ENCODE measurements around the gene RPS26. TPM values are rescaled to one million over a fixed set of nuclear protein-coding genes. Genes with fewer than 3 reads are reported as not detected.

The RPS26 gene
- total and polyA plus RNA-seq, 7 donors, result 130 to 3,746 (median 2,067) TPM

DNA sequence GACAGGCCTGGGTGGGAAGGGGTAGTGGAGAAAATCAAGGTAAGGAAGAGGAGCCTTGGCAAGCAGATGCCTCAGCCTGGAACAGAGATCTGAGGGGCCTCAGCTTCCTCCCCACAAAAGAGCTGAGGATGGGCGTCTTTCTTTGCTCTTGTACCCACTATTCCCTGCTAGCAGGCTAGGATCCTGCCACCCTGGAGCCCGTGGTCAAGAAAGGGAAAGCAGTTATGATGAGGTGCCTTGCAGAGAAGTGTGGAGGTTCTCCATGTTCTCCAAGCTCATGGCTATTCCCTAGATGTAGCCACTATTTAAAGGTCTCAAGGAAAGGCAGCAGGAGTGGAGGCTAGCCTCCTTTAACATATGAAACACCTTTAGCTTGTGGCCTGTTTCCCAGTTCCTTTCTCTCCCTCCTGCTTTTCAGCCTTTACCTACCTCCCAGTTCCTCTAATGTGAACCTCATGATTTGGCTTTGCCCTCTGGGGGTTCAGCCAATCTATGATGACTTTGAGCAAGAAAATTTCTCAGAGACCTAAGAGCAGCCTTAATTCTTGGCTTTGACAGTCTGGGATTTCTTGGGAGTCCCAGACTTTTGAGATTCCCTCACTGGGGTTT, 19.7 kb upstream of the RPS26 start:
- 38 to 69% methylated on average over 2 of the region's 2 CpGs for WGBS, 2 donors
- Histone ChIP-seq H3K4me3 (peak overlapping the region; percentile 19 to 43 (median 36)), H3K27ac (peak overlapping the region; percentile 70 to 79 (median 75)), H3K4me1 (peaks cover 0 to 28% (median 26%) of the 10 kb centered on the region in 4 donors), H3K9me3 (no peaks in the 10 kb centered on the region), H3K36me3 (peaks cover 0 to 43% (median 7%) of the 10 kb centered on the region in 4 donors), H3K27me3 (no peaks in the 10 kb centered on the region)
- TF ChIP-seq EP300 (IDR thresholded peaks at IDR 0.05) (no peak), POLR2A (IDR thresholded peaks at IDR 0.05) (no peak), POLR2AphosphoS5 (IDR thresholded peaks at IDR 0.05) (no peak)
- TF ChIP-seq, protein P1, sequence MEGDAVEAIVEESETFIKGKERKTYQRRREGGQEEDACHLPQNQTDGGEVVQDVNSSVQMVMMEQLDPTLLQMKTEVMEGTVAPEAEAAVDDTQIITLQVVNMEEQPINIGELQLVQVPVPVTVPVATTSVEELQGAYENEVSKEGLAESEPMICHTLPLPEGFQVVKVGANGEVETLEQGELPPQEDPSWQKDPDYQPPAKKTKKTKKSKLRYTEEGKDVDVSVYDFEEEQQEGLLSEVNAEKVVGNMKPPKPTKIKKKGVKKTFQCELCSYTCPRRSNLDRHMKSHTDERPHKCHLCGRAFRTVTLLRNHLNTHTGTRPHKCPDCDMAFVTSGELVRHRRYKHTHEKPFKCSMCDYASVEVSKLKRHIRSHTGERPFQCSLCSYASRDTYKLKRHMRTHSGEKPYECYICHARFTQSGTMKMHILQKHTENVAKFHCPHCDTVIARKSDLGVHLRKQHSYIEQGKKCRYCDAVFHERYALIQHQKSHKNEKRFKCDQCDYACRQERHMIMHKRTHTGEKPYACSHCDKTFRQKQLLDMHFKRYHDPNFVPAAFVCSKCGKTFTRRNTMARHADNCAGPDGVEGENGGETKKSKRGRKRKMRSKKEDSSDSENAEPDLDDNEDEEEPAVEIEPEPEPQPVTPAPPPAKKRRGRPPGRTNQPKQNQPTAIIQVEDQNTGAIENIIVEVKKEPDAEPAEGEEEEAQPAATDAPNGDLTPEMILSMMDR (IDR thresholded peaks at IDR 0.05), result no peak
- no peak for DNase-seq
- intact Hi-C loops (cut with DNase I), result no loop called here

DNA sequence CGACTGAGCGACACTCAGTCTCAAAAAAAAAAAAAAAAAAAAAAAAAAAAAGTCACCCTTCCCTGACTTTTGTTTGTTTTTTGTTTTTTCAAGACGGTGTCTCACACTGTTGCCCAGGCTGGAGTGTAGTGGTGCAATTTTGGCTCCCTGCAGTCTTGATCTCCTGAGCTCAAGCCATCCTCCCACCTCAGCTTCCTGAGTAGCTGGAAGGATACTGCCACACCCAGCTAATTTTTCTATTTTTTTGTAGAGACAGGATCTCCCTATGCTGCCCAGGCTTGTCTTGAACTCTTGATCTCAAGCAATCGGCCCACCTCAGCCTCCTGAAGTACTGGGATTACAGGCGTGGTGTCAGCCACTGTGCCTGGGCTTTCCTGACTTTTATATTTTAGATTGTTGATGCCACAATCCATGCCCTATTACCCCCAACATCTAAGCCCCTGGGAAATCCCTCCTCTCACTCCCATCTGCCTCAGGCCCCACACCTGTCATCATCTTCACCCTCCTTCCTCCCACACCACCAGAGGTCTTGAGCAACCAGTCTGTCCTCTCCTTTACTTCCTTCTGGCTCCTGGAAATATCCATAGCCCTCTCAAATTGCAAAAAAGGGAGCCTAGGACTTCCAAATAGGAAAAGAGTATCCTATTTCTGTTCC, 13.1 kb upstream of the RPS26 start:
- H3K4me1 ChIP-seq, result no peaks in the 10 kb centered on the region
- H3K27me3 ChIP-seq, result no peaks in the 10 kb centered on the region
- WGBS, 2 donors, result 66 to 80% methylated on average over 5 of the region's 5 CpGs
- no peak overlapping the region for H3K4me3 ChIP-seq
- TF ChIP-seq EP300 (IDR thresholded peaks at IDR 0.05) (no peak), POLR2A (IDR thresholded peaks at IDR 0.05) (no peak), POLR2AphosphoS5 (IDR thresholded peaks at IDR 0.05) (no peak)
- TF ChIP-seq, protein P1 (IDR thresholded peaks at IDR 0.05), result no peak
- no peak overlapping the region for H3K27ac ChIP-seq
- no peaks in the 10 kb centered on the region for H3K9me3 ChIP-seq
- intact Hi-C loops (cut with DNase I), result no loop called here
- H3K36me3 ChIP-seq, result peaks cover 18 to 86% (median 23%) of the 10 kb centered on the region in 4 donors
- DNase-seq, result no peak

DNA sequence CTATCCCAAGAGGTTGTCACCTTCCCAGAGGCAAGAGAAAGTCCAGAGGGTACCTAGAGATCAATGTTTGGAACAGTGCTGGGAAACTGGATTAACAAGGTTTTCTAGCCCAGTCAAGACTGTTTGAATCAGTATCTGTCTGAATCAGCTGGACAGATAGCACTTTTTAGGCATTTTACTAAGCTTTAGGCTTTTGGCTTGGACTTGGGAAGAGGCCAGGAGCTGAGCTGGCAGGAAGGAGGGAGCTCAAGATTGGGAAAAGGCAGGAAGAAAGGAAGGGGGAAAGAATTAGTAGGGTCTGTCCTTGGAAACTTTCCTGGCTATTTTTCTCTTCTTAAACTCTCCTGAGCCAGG, 12.6 kb upstream of the RPS26 start:
- Histone ChIP-seq H3K4me3 (no peak overlapping the region), H3K27ac (no peak overlapping the region), H3K4me1 (no peaks in the 10 kb centered on the region), H3K27me3 (no peaks in the 10 kb centered on the region), H3K36me3 (peaks cover 19 to 91% (median 23%) of the 10 kb centered on the region in 4 donors), H3K9me3 (no peaks in the 10 kb centered on the region)
- intact Hi-C loops (cut with DNase I), result no loop called here
- TF ChIP-seq POLR2A (IDR thresholded peaks at IDR 0.05) (no peak), EP300 (IDR thresholded peaks at IDR 0.05) (no peak), POLR2AphosphoS5 (IDR thresholded peaks at IDR 0.05) (no peak)
- TF ChIP-seq, protein P1 (IDR thresholded peaks at IDR 0.05), result no peak
- no peak for DNase-seq

DNA sequence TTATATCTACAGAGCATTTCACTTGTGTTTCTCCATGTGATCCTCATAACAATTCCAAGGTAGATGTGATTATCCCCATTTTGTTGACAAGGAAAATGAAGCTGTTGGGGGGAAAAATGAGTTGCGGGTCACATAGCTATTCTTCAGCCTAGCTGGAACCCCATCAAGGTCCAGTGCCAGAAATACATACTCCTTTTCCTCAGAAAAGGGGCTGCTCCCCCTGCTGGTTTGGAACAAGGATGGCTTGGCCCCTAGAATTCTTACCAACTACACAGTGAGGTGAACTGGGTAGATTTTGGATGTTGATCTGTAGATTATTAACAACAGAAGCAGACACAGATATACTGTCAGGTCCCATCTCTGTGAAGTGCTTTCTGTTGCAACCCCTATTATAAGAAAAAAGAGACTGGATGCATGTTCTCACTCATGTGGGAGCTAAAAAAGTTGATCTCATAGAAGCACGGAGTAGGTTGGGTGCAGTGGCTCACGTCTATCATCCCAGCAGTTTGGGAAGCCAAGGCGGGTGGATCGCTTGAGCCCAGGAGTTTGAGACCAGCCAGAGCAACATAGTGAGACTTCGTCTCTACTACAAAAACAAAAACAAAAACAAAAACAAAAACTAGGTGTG, 11.9 kb upstream of the RPS26 start:
- no peak for DNase-seq
- no peaks in the 10 kb centered on the region for H3K27me3 ChIP-seq
- intact Hi-C loops (cut with DNase I), result no loop called here
- H3K27ac ChIP-seq, result no peak overlapping the region
- no peak overlapping the region for H3K4me3 ChIP-seq
- no peaks in the 10 kb centered on the region for H3K4me1 ChIP-seq
- WGBS, 2 donors, result 82 to 86% methylated on average over 6 of the region's 6 CpGs
- no peak for TF ChIP-seq EP300 (IDR thresholded peaks at IDR 0.05)
- no peak for TF ChIP-seq POLR2A (IDR thresholded peaks at IDR 0.05)
- peak in 2 of 4 donors; percentile 12 to 14 for TF ChIP-seq POLR2AphosphoS5 (IDR thresholded peaks at IDR 0.05)
- TF ChIP-seq, protein P1 (IDR thresholded peaks at IDR 0.05), result peak in 3 of 4 experiments; percentile 38 to 54 (median 45)
- no peaks in the 10 kb centered on the region for H3K9me3 ChIP-seq
- peaks cover 20 to 91% (median 28%) of the 10 kb centered on the region in 4 donors for H3K36me3 ChIP-seq
